Neural cell (in vitro differentiated cells): Measurements from ENCODE around the gene ZCWPW1.

Experiments
- CTCF ChIP-seq: fragments of 450-650 bp; IDR thresholded peaks from 2 replicates; pipeline ENCODE4 v1.5.1; 2014; ENCODE audit warnings: antibody characterized with exemption, mild to moderate bottlenecking, moderate library complexity; ENCODE audit not compliant: poor library complexity, severe bottlenecking
- POLR2AphosphoS5 ChIP-seq: IDR thresholded peaks from 2 replicates; pipeline ENCODE4 v1.6.1; 2012
- TAF1 ChIP-seq: IDR thresholded peaks from 2 replicates; pipeline ENCODE4 v1.6.1; 2012; ENCODE audit warnings: low read depth

- TF ChIP-seq POLR2AphosphoS5 (no peak), CTCF (no peak), TAF1 (no peak)
These were observed 76.8 kb downstream of the ZCWPW1 start for GRCh38 chr7:100351657-100352058.
